ENCODE results near the gene ZBTB49. TPM values are rescaled to one million over a fixed set of nuclear protein-coding genes. Genes with fewer than 3 reads are reported as not detected.

The ZBTB49 gene
- total and polyA plus RNA-seq, 2 donors (not counting 1 experiment from before 2014, with no cell fraction given) = 7.0 to 16.9 TPM

GRCh38 chr4:4349867-4350266, 59.8 kb downstream of the ZBTB49 start:
- intact Hi-C loops (cut with micrococcal nuclease) = no loop called here
- H2AFZ ChIP-seq (ENCODE audit: insufficient read depth, low read depth, low read length, poor library complexity, severe bottlenecking) = no peak overlapping the region
- H3K9ac ChIP-seq (ENCODE audit: low read length) = no peak overlapping the region
- peaks cover 0 to 21% (median 0%) of the 10 kb centered on the region in 3 donors for H3K9me3 ChIP-seq (ENCODE audit: control extremely low read depth in 1 of 3, control insufficient read depth in 2 of 3, insufficient read depth in 1 of 3, low read length in 2 of 3)
- ChIA-PET POLR2A (no interaction called here), CTCF (no interaction called here)
- ATAC-seq (ENCODE audit: low read depth) (no peak), DNase-seq (no peak)
- no peaks in the 10 kb centered on the region for H4K20me1 ChIP-seq (ENCODE audit: control insufficient read depth, insufficient read depth, low read length, poor library complexity, severe bottlenecking)
- H3K27me3 ChIP-seq (replicated peaks in 1 of 4; ENCODE audit: control extremely low read depth in 1 of 4, control insufficient read depth in 3 of 4, insufficient read depth in 4 of 4, low read length in 3 of 4) = peaks cover 0 to 28% (median 7%) of the 10 kb centered on the region in 4 experiments
- H3K4me3 ChIP-seq (ENCODE audit: control extremely low read depth in 1 of 5, extremely low read depth in 1 of 5, insufficient read depth in 1 of 5, low read depth in 2 of 5, low read length in 4 of 5) = no peak overlapping the region
- TF ChIP-seq CTCF (IDR thresholded peaks at IDR 0.05) (no peak), EZH2 (IDR thresholded peaks at IDR 0.05; ENCODE audit: borderline replicate concordance, insufficient read depth, low read depth, low read length, poor library complexity, severe bottlenecking) (no peak)
- H3K36me3 ChIP-seq (replicated peaks in 1 of 2; ENCODE audit: control extremely low read depth in 1 of 2, control insufficient read depth in 1 of 2, extremely low read depth in 1 of 2, insufficient read depth in 2 of 2, low read length in 1 of 2) = no peaks in the 10 kb centered on the region
- no peaks in the 10 kb centered on the region for H3K79me2 ChIP-seq (ENCODE audit: control insufficient read depth, insufficient read depth, low read length)
- peaks cover 34% of the 10 kb centered on the region for H3K27me3 Mint-ChIP-seq
- peaks cover 20% of the 10 kb centered on the region for H3K4me1 Mint-ChIP-seq
- H3K4me3 Mint-ChIP-seq = no peak overlapping the region
- H3K4me1 ChIP-seq (ENCODE audit: control insufficient read depth in 2 of 2, insufficient read depth in 2 of 2, low read length in 2 of 2) = peaks cover 4 to 20% of the 10 kb centered on the region in 2 donors
- no peak overlapping the region for H3K27ac Mint-ChIP-seq
- H3K9me3 Mint-ChIP-seq (ENCODE audit: insufficient read depth) = no peaks in the 10 kb centered on the region
- no peak overlapping the region for H3K27ac ChIP-seq (ENCODE audit: low read length in 2 of 2)
- no peak overlapping the region for H3K4me2 ChIP-seq (replicated peaks; ENCODE audit: low read depth, low read length, poor library complexity, severe bottlenecking)
- WGBS (ENCODE audit: insufficient coverage) = no CpG with 5 or more reads among the region's 3 CpGs

- H3K27me3 Mint-ChIP-seq = peaks cover 40% of the 10 kb centered on the region
- DNase-seq (no peak), ATAC-seq (ENCODE audit: low read depth) (no peak)
- Histone ChIP-seq H3K4me1 (ENCODE audit: control insufficient read depth in 2 of 2, insufficient read depth in 2 of 2, low read length in 2 of 2) (peaks cover 0 to 10% of the 10 kb centered on the region in 2 donors), H3K4me3 (ENCODE audit: control extremely low read depth in 1 of 5, extremely low read depth in 1 of 5, insufficient read depth in 1 of 5, low read depth in 2 of 5, low read length in 4 of 5) (no peak overlapping the region), H3K4me2 (replicated peaks; ENCODE audit: low read depth, low read length, poor library complexity, severe bottlenecking) (no peak overlapping the region), H3K9me3 (ENCODE audit: control extremely low read depth in 1 of 3, control insufficient read depth in 2 of 3, insufficient read depth in 1 of 3, low read length in 2 of 3) (peaks cover 0 to 14% (median 0%) of the 10 kb centered on the region in 3 donors), H3K79me2 (ENCODE audit: control insufficient read depth, insufficient read depth, low read length) (no peaks in the 10 kb centered on the region), H2AFZ (ENCODE audit: insufficient read depth, low read depth, low read length, poor library complexity, severe bottlenecking) (no peak overlapping the region), H3K27ac (ENCODE audit: low read length in 2 of 2) (no peak overlapping the region), H3K36me3 (replicated peaks in 1 of 2; ENCODE audit: control extremely low read depth in 1 of 2, control insufficient read depth in 1 of 2, extremely low read depth in 1 of 2, insufficient read depth in 2 of 2, low read length in 1 of 2) (no peaks in the 10 kb centered on the region), H3K9ac (ENCODE audit: low read length) (no peak overlapping the region), H3K27me3 (replicated peaks in 1 of 4; ENCODE audit: control extremely low read depth in 1 of 4, control insufficient read depth in 3 of 4, insufficient read depth in 4 of 4, low read length in 3 of 4) (peaks cover 0 to 30% (median 5%) of the 10 kb centered on the region in 4 experiments), H4K20me1 (ENCODE audit: control insufficient read depth, insufficient read depth, low read length, poor library complexity, severe bottlenecking) (no peaks in the 10 kb centered on the region)
- H3K27ac Mint-ChIP-seq = no peak overlapping the region
- peaks cover 10% of the 10 kb centered on the region for H3K4me1 Mint-ChIP-seq
- no peak for TF ChIP-seq EZH2 (IDR thresholded peaks at IDR 0.05; ENCODE audit: borderline replicate concordance, insufficient read depth, low read depth, low read length, poor library complexity, severe bottlenecking)
- no peak for TF ChIP-seq CTCF (IDR thresholded peaks at IDR 0.05)
- WGBS (ENCODE audit: insufficient coverage) = no CpG with 5 or more reads among the region's 4 CpGs
- H3K4me3 Mint-ChIP-seq = no peak overlapping the region
- intact Hi-C loops (cut with micrococcal nuclease) = no loop called here
- ChIA-PET CTCF (interaction anchor here (0.9 kb wide), 1 partner anchor 99 kb away, joined by 3 read pairs; no protein-coding TSS in a partner anchor), POLR2A (no interaction called here)
- H3K9me3 Mint-ChIP-seq (ENCODE audit: insufficient read depth) = no peaks in the 10 kb centered on the region
These were observed 60.9 kb downstream of the ZBTB49 start for GRCh38 chr4:4350909-4351308.
